HUES6 (cell line): ENCODE measurements around the gene POLE.
A peak's percentile ranks its signal among the peaks of the same experiment; 100 is the strongest.

ENCODE experiments used
- H3K27ac ChIP-seq: 2 replicates; pipeline ENCODE4 v1.7.0; 2013; ENCODE audit warnings: low read depth, mild to moderate bottlenecking, low read length, inconsistent platforms
- H3K27me3 ChIP-seq: 2 replicates; pipeline ENCODE4 v1.6.1; 2013; ENCODE audit warnings: low read length; ENCODE audit not compliant: control insufficient read depth, insufficient read depth
- H3K36me3 ChIP-seq: 2 replicates; pipeline ENCODE4 v1.6.1; 2013; ENCODE audit warnings: low read length; ENCODE audit not compliant: control insufficient read depth, insufficient read depth
- H3K4me1 ChIP-seq: 2 replicates; pipeline ENCODE4 v1.6.1; 2013; ENCODE audit warnings: low read length; ENCODE audit not compliant: control insufficient read depth, insufficient read depth
- H3K4me3 ChIP-seq: 2 replicates; pipeline ENCODE4 v1.5.1; 2013; ENCODE audit warnings: low read depth, low read length
- H3K9ac ChIP-seq: one replicate; pipeline ENCODE4 v1.6.1; 2013; ENCODE audit warnings: mild to moderate bottlenecking, low read length
- H3K9me3 ChIP-seq: 2 replicates; pipeline ENCODE4 v1.6.1; 2013; ENCODE audit warnings: low read depth, low read length; ENCODE audit not compliant: control insufficient read depth, insufficient read depth

The POLE gene

GRCh38 chr12:132717531-132718387 is 30.6 kb upstream of the POLE start:
- Histone ChIP-seq H3K36me3 (peaks cover 74% of the 10 kb centered on the region), H3K4me3 (no peak overlapping the region), H3K27ac (no peak overlapping the region), H3K9ac (no peak overlapping the region), H3K4me1 (no peaks in the 10 kb centered on the region), H3K27me3 (no peaks in the 10 kb centered on the region), H3K9me3 (no peaks in the 10 kb centered on the region)

GRCh38 chr12:132717011-132717410 is 29.9 kb upstream of the POLE start:
- H3K27me3 ChIP-seq: no peaks in the 10 kb centered on the region
- no peaks in the 10 kb centered on the region for H3K4me1 ChIP-seq
- H3K9ac ChIP-seq: no peak overlapping the region
- H3K4me3 ChIP-seq: no peak overlapping the region
- peaks cover 70% of the 10 kb centered on the region for H3K36me3 ChIP-seq
- H3K27ac ChIP-seq: 0 out of 2 replicates have a peak overlapping the region, but pooled peaks have one; percentile 6
- H3K9me3 ChIP-seq: no peaks in the 10 kb centered on the region

- peaks cover 64% of the 10 kb centered on the region for H3K36me3 ChIP-seq
- H3K27me3 ChIP-seq: no peaks in the 10 kb centered on the region
- H3K4me3 ChIP-seq: no peak overlapping the region
- no peak overlapping the region for H3K27ac ChIP-seq
- H3K9me3 ChIP-seq: no peaks in the 10 kb centered on the region
- H3K4me1 ChIP-seq: no peaks in the 10 kb centered on the region
- H3K9ac ChIP-seq: no peak overlapping the region
Observed at GRCh38 chr12:132716356-132716755, 29.2 kb upstream of the POLE start.

GRCh38 chr12:132715874-132716273 is 28.7 kb upstream of the POLE start:
- H3K27me3 ChIP-seq: no peaks in the 10 kb centered on the region
- H3K36me3 ChIP-seq: peaks cover 60% of the 10 kb centered on the region
- H3K9ac ChIP-seq: no peak overlapping the region
- no peaks in the 10 kb centered on the region for H3K9me3 ChIP-seq
- H3K4me1 ChIP-seq: no peaks in the 10 kb centered on the region
- no peak overlapping the region for H3K27ac ChIP-seq
- no peak overlapping the region for H3K4me3 ChIP-seq

- peaks cover 36% of the 10 kb centered on the region for H3K36me3 ChIP-seq
- no peak overlapping the region for H3K4me3 ChIP-seq
Observed at GRCh38 chr12:132713123-132713522, 26.0 kb upstream of the POLE start.

GRCh38 chr12:132711080-132711843 is 24.1 kb upstream of the POLE start:
- peak overlapping the region; percentile 94 for H3K9ac ChIP-seq
- peaks cover 22% of the 10 kb centered on the region for H3K36me3 ChIP-seq
- H3K9me3 ChIP-seq: no peaks in the 10 kb centered on the region
- H3K27ac ChIP-seq: peak overlapping the region; percentile 16; the same call in 1 of the 2 replicates
- peak overlapping the region; percentile 92 for H3K4me3 ChIP-seq
- H3K4me1 ChIP-seq: peaks cover 5% of the 10 kb centered on the region; the same call in 1 of the 2 replicates
- no peaks in the 10 kb centered on the region for H3K27me3 ChIP-seq

More at GRCh38 chr12:132713123-132713522, 26.0 kb upstream of the POLE start:
- Histone ChIP-seq H3K9ac (no peak overlapping the region), H3K9me3 (no peaks in the 10 kb centered on the region), H3K27ac (no peak overlapping the region), H3K27me3 (no peaks in the 10 kb centered on the region), H3K4me1 (no peaks in the 10 kb centered on the region)

- peaks cover 5% of the 10 kb centered on the region; the same call in 1 of the 2 replicates for H3K4me1 ChIP-seq
- peak within 1 kb of the TSS; percentile 91 for H3K27ac ChIP-seq
- H3K9ac ChIP-seq: peak within 1 kb of the TSS; percentile 94
- H3K9me3 ChIP-seq: no peaks in the 10 kb centered on the region
- peaks cover 17% of the 10 kb centered on the region for H3K36me3 ChIP-seq
- H3K4me3 ChIP-seq: peak within 1 kb of the TSS; percentile 92
- H3K27me3 ChIP-seq: no peaks in the 10 kb centered on the region
Observed at GRCh38 chr12:132710405-132711079, 23.4 kb upstream of the POLE start, which contains the start of gene PGAM5. PGAM5 (plus strand) TSS chr12:132710842; CDS start chr12:132710877, 35 bp downstream.

GRCh38 chr12:132710043-132710404 is 22.9 kb upstream of the POLE start:
- peak overlapping the region; percentile 91 for H3K27ac ChIP-seq

GRCh38 chr12:132708150-132708549 is 21.0 kb upstream of the POLE start:
- Histone ChIP-seq H3K4me1 (peaks cover 5% of the 10 kb centered on the region; the same call in 1 of the 2 replicates), H3K27me3 (no peaks in the 10 kb centered on the region), H3K27ac (no peak overlapping the region), H3K4me3 (no peak overlapping the region), H3K36me3 (peaks cover 12% of the 10 kb centered on the region), H3K9ac (no peak overlapping the region), H3K9me3 (no peaks in the 10 kb centered on the region)

More at GRCh38 chr12:132710043-132710404, 22.9 kb upstream of the POLE start:
- H3K27me3 ChIP-seq: no peaks in the 10 kb centered on the region
- no peaks in the 10 kb centered on the region for H3K9me3 ChIP-seq
- H3K4me3 ChIP-seq: peak overlapping the region; percentile 92
- peaks cover 16% of the 10 kb centered on the region for H3K36me3 ChIP-seq
- peak overlapping the region; percentile 94 for H3K9ac ChIP-seq
- H3K4me1 ChIP-seq: peaks cover 5% of the 10 kb centered on the region; the same call in 1 of the 2 replicates

- Histone ChIP-seq H3K4me3 (no peak overlapping the region), H3K4me1 (peaks cover 5% of the 10 kb centered on the region; the same call in 1 of the 2 replicates), H3K36me3 (peaks cover 13% of the 10 kb centered on the region), H3K9me3 (no peaks in the 10 kb centered on the region), H3K27ac (no peak overlapping the region), H3K9ac (no peak overlapping the region), H3K27me3 (no peaks in the 10 kb centered on the region)
Observed at GRCh38 chr12:132707241-132707640, 20.1 kb upstream of the POLE start.
